ENCODE results near the gene THBS2. TPM values are rescaled to one million over a fixed set of nuclear protein-coding genes. Genes with fewer than 3 reads are reported as not detected.

THBS2 gene
- total RNA-seq, 1 donor from 2014 or later, result 4.2 TPM

DNA sequence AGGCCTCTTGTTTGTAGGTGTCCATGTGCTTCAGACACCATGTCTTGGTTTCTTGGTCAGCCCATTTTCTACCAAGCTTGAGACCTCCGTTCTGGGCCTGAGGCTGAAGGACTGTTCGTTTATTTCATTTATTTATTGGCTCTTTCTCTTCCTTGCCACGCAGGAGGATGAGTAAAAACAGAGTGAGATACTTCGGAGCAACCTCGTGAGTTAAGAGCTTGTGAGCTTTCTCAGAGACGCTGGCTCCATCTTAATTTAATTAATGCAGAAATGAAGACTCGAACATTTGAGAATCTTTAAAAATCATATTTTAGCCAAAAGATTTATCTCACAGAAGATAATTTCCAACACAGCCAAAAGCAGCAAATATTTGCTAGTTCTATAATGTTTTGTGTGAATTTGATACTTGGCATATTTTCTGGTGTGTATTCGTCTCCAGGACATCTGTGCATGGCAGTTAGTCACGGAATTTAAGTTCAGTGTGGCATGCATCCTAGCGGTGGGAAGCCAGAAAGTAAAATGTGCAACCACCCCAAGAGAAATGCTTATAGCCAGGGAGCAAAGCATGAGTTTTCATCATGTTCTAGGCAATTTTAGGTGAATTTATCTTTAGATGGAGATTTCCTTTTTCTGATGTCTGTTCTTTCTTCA lies 76.0 kb downstream of the THBS2 start:
- Mint-ChIP-seq H3K36me3 (no peaks in the 10 kb centered on the region), H3K27ac (no peak overlapping the region), H3K27me3 (no peaks in the 10 kb centered on the region), H3K9me3 (peaks cover 5% of the 10 kb centered on the region), H3K4me3 (no peak overlapping the region), H3K4me1 (ENCODE audit: unreplicated experiment) (peaks cover 7% of the 10 kb centered on the region)
- no peak for DNase-seq (ENCODE audit: extremely low spot score, unreplicated experiment)
- TF ChIP-seq, protein P1, sequence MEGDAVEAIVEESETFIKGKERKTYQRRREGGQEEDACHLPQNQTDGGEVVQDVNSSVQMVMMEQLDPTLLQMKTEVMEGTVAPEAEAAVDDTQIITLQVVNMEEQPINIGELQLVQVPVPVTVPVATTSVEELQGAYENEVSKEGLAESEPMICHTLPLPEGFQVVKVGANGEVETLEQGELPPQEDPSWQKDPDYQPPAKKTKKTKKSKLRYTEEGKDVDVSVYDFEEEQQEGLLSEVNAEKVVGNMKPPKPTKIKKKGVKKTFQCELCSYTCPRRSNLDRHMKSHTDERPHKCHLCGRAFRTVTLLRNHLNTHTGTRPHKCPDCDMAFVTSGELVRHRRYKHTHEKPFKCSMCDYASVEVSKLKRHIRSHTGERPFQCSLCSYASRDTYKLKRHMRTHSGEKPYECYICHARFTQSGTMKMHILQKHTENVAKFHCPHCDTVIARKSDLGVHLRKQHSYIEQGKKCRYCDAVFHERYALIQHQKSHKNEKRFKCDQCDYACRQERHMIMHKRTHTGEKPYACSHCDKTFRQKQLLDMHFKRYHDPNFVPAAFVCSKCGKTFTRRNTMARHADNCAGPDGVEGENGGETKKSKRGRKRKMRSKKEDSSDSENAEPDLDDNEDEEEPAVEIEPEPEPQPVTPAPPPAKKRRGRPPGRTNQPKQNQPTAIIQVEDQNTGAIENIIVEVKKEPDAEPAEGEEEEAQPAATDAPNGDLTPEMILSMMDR (conservative IDR thresholded peaks at IDR 0.05), result no peak

DNA sequence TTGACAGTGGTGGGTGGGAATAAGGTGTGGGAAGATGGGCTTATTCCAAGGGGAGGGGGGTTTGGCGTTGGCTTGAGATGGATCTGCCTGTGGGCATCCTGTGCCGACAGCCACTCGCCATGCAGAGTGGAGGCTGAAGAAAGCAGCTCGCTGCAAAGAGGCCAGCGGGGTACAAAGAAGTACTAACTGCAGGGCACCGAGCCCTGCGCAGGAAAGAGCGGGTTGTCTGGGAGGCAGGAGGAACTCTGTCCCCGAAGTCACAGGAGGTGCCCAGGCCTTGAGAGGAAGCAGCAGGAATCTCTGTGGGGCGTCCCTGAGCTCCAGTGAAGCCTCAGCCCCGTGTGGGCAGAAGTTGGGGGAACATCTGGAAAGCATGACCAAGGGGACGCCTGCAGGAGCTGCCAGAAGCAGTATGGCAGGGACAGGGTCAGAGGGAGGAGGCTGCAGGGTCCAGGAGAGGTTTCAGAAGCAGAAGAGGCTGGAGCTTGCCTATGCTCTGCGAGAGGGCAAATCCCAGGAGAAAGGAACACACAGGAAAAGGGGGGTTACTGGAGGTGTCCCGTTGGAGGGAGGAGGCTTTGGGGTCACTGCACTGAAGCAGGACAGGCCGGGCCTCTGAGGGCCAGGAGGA lies 77.2 kb downstream of the THBS2 start:
- H3K27ac Mint-ChIP-seq, result no peak overlapping the region
- no peaks in the 10 kb centered on the region for H3K27me3 Mint-ChIP-seq
- TF ChIP-seq, protein P1 (conservative IDR thresholded peaks at IDR 0.05), result no peak
- peak; percentile 53 for DNase-seq (ENCODE audit: extremely low spot score, unreplicated experiment)
- H3K4me3 Mint-ChIP-seq, result no peak overlapping the region
- peaks cover 15% of the 10 kb centered on the region for H3K4me1 Mint-ChIP-seq (ENCODE audit: unreplicated experiment)
- H3K36me3 Mint-ChIP-seq, result no peaks in the 10 kb centered on the region
- peaks cover 5% of the 10 kb centered on the region for H3K9me3 Mint-ChIP-seq

DNA sequence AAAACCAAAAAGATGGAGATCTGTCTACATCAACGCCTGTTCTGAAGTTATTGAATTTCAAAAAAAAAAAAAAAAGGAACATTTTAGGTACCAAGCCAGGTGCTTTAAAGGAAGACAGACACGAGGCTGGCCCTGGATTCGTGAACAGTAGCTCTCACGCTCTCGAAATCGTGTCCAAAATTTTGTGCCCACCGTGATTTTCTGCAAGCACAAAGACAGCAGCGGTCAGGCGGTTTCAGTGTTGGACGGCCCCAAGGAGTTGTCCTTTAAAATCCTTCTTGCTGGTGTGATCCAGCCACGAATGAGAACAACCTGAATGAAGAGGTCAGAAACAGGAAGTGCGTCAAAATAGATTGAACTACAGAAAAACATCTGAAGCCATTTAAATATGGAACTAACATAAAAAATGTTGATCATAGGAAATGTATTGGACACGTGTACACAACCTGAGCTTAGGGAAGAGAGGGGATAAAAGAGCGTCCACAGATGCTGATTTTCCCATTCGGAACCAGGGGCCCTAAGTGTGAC lies 78.2 kb downstream of the THBS2 start:
- DNase-seq (ENCODE audit: extremely low spot score, unreplicated experiment), result no peak
- Mint-ChIP-seq H3K36me3 (no peaks in the 10 kb centered on the region), H3K27me3 (no peaks in the 10 kb centered on the region), H3K27ac (no peak overlapping the region), H3K4me1 (ENCODE audit: unreplicated experiment) (peaks cover 15% of the 10 kb centered on the region), H3K4me3 (no peak overlapping the region), H3K9me3 (peaks cover 5% of the 10 kb centered on the region)
- TF ChIP-seq, protein P1 (conservative IDR thresholded peaks at IDR 0.05), result no peak

DNA sequence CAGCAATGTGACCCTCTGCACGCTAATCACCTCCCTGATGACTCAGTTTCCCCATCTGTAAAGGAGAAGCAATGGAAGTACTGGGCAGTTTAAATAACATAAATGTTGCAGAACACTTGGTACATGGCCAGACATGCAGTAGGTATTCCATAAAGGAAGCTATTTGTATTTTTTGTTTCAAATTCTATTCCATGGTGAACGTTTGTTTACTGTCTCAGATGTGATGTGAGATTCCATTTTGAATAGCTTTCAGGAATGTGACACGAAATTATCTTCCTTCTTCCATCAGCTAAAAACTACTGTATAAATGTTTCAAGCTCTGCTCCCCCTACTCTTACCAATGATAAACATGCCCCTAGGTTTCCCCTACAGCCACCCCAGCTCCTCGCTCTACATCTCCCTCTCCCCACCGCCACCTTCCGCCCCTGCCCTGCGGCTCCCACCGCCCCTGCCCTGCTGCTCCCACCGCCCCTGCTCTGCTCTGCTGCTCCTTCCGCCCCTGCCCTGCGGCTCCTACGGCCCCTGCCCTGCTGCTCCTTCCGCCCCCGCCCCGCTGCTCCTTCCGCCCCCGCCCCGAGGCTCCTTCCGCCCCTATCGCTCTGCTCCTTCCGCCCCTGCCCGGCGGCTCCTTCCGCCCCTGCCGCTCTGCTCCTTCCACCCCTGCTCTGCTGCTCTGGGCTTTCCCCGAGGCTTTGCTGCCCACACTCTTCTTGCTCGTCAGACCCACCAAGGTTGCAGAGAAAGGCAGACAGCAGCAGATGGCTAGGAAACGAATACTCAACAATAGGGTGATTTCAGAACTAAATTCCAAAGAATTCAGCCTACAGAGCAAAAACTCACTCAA lies 78.9 kb downstream of the THBS2 start:
- H3K4me3 Mint-ChIP-seq, result no peak overlapping the region
- H3K4me1 Mint-ChIP-seq (ENCODE audit: unreplicated experiment), result peaks cover 15% of the 10 kb centered on the region
- H3K27me3 Mint-ChIP-seq, result no peaks in the 10 kb centered on the region
- H3K36me3 Mint-ChIP-seq, result no peaks in the 10 kb centered on the region
- H3K27ac Mint-ChIP-seq, result no peak overlapping the region
- H3K9me3 Mint-ChIP-seq, result peaks cover 5% of the 10 kb centered on the region
- TF ChIP-seq, protein P1 (conservative IDR thresholded peaks at IDR 0.05), result no peak
- DNase-seq (ENCODE audit: extremely low spot score, unreplicated experiment), result no peak

DNA sequence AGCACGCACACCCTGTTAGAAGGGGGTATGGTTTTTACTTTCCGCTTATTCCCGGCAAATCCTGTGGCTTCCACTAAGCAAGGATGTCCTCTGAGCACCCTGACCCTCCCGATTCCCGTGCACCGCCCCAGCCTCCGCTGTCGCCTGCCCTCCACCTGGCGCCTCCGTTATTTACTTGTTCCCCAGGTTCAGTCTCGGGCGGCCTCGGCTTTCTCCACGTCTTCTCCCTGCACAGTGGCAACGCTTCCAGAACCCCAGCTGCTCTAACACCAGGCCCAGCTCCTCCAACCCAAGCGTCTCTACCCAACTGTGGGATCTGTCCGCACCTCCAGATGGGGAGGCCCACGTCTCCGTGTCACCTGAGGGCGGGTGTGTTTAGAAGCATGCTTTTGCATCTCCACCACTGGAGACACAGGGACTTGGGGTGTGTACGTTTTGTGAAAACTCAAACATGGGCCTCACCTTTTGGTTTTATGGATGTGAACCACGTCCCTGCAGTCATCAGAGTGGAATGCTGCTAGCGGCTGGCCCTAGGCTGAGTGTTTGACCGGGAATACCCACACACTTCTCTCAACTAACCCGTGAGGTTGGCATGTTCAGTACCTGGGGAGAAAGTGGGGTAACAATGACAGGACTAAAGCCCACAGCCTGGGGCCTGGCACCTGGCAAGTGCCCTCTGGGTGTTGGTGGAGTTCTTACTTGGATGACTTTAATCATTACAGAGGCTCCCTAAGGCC lies 79.9 kb downstream of the THBS2 start:
- Mint-ChIP-seq H3K4me3 (no peak overlapping the region), H3K27me3 (no peaks in the 10 kb centered on the region), H3K4me1 (ENCODE audit: unreplicated experiment) (peaks cover 15% of the 10 kb centered on the region), H3K9me3 (peaks cover 5% of the 10 kb centered on the region), H3K36me3 (no peaks in the 10 kb centered on the region), H3K27ac (no peak overlapping the region)
- TF ChIP-seq, protein P1 (conservative IDR thresholded peaks at IDR 0.05), result no peak
- DNase-seq (ENCODE audit: extremely low spot score, unreplicated experiment), result no peak

Measured in type B pancreatic cell (in vitro differentiated cells).